GM12878 (cell line): ENCODE data around the gene KRTAP10-9. TPM values are rescaled to one million over a fixed set of nuclear protein-coding genes. Genes with fewer than 3 reads are reported as not detected.
"Not testable (repeated sequence)": the region's sequence is repeated elsewhere in the genome, so short reads cannot be mapped to it uniquely, and the experiment has no call there.

ENCODE experiments used
- ATAC-seq: fragments of 200-7000 bp; cut with Tn5 transposase; 3 replicates; pipeline ENCODE4 v1.9.1; 2020; ENCODE audit warnings: mild to moderate bottlenecking, moderate library complexity
- BruUV-seq: library from RNA; stranded (reverse); fragments of 400-500 nt; replicated peaks from 2 replicates; lab custom pipeline; 2021; lab: Mats Ljungman, UMichigan
- CTCF ChIA-PET: fragments of 300-600 bp; sonication (Branson Sonifier 250); formaldehyde crosslinking; extraction: SDS; loops from one replicate; lab custom pipeline; 2021; ENCODE audit warnings: inconsistent platforms; lab: Yijun Ruan, JAX
- POLR2A ChIA-PET: fragments of 350-600 bp; formaldehyde crosslinking; extraction: SDS; loops from one replicate; lab custom pipeline; 2021; ENCODE audit warnings: inconsistent platforms; lab: Charles Lee
- RAD21 ChIA-PET: fragments of 300-600 bp; sonication (Branson Sonifier 250); formaldehyde crosslinking; loops from one replicate; lab custom pipeline; 2023; ENCODE audit warnings: antibody characterized with exemption; ENCODE audit not compliant: unreplicated experiment; lab: Charles Lee
- SMC1A ChIA-PET: fragments of 300-600 bp; sonication (Branson Sonifier 250); formaldehyde crosslinking; loops from one replicate; lab custom pipeline; 2023; ENCODE audit not compliant: unreplicated experiment, uncharacterized antibody; lab: Charles Lee
- DNase-seq: peaks from one replicate; pipeline ENCODE4 v3.0.0-alpha.2; 2011; ENCODE audit warnings: low read depth, low spot score
- FAIRE-seq: peaks from 3 replicates; lab custom pipeline; 2011; peaks lifted over from hg19 to GRCh38; lab: Jason Lieb, UNC
- H2AFZ ChIP-seq: 2 replicates; pipeline ENCODE4 v1.6.0; 2011; ENCODE audit warnings: low read depth, low read length, control low read depth; ENCODE audit not compliant: control insufficient read depth
- H3K27ac ChIP-seq: 2 replicates; pipeline ENCODE4 v1.5.1; 2011; ENCODE audit warnings: control low read depth; ENCODE audit not compliant: control insufficient read depth, insufficient read depth
- H3K27me3 ChIP-seq, 2 experiments: replicated peaks in 1 of 2; 2 replicates each; pipeline versions ENCODE4 v1.6.0 to v1.6.1; 2011; ENCODE audit warnings: low read length in 1 of 2; ENCODE audit not compliant: control insufficient read depth in 2 of 2, insufficient read depth in 2 of 2
- H3K36me3 ChIP-seq, 2 experiments: 2 replicates each; pipeline ENCODE4 v1.5.1; 2011; ENCODE audit warnings: low read length in 1 of 2; ENCODE audit not compliant: control insufficient read depth in 2 of 2, insufficient read depth in 2 of 2
- H3K4me1 ChIP-seq: 2 replicates; pipeline ENCODE4 v1.6.1; 2011; ENCODE audit warnings: mild to moderate bottlenecking, low read length, moderate library complexity, mixed read lengths; ENCODE audit not compliant: control insufficient read depth, insufficient read depth
- H3K4me2 ChIP-seq: 2 replicates; pipeline ENCODE4 v1.6.0; 2011; ENCODE audit warnings: control low read depth; ENCODE audit not compliant: control insufficient read depth, insufficient read depth
- H3K4me3 ChIP-seq: fragments of 200-600 bp; sonication (generic); 2 replicates; pipeline ENCODE4 v1.5.1; 2016
- H3K79me2 ChIP-seq: 2 replicates; pipeline ENCODE4 v1.6.0; 2011; ENCODE audit warnings: low read length; ENCODE audit not compliant: control insufficient read depth, insufficient read depth
- H3K9ac ChIP-seq: 2 replicates; pipeline ENCODE4 v1.8.0; 2011; ENCODE audit warnings: low read length, control low read depth, mixed read lengths; ENCODE audit not compliant: control insufficient read depth, insufficient read depth
- H3K9me3 ChIP-seq: replicated peaks from 3 replicates; pipeline ENCODE4 v1.5.1; 2011; ENCODE audit warnings: mild to moderate bottlenecking, low read length; ENCODE audit not compliant: control insufficient read depth, insufficient read depth
- H4K20me1 ChIP-seq: 2 replicates; pipeline ENCODE4 v1.6.0; 2011; ENCODE audit not compliant: control insufficient read depth, insufficient read depth
- BRCA1 ChIP-seq: IDR thresholded peaks from 2 replicates; pipeline ENCODE4 v1.6.1; 2011; ENCODE audit warnings: low read depth, low read length, improper control_type of control experiment
- CUX1 ChIP-seq: IDR thresholded peaks from 2 replicates; pipeline ENCODE4 v1.6.1; 2012; ENCODE audit warnings: improper control_type of control experiment, low read depth, low read length; ENCODE audit not compliant: insufficient replicate concordance
- MEF2A ChIP-seq: IDR thresholded peaks from 2 replicates; pipeline ENCODE4 v1.6.1; 2011; ENCODE audit warnings: low read depth, mild to moderate bottlenecking, low read length, moderate library complexity; ENCODE audit not compliant: insufficient read depth
- MTA2 ChIP-seq: fragments of 450-650 bp; IDR thresholded peaks from 2 replicates; pipeline ENCODE4 v1.6.1; 2016; ENCODE audit warnings: low read depth, mild to moderate bottlenecking, moderate library complexity
- MXI1 ChIP-seq: fragments of 150-350 bp; IDR thresholded peaks from 2 replicates; pipeline ENCODE4 v1.6.1; 2011; ENCODE audit warnings: low read depth, mild to moderate bottlenecking, inconsistent platforms, low read length, improper control_type of control experiment
- NFXL1 ChIP-seq: fragments of 450-650 bp; IDR thresholded peaks from 2 replicates; pipeline ENCODE4 v1.6.1; 2017; ENCODE audit warnings: antibody characterized with exemption, mild to moderate bottlenecking, borderline replicate concordance
- PAX5 ChIP-seq: IDR thresholded peaks from 2 replicates; pipeline ENCODE4 v1.6.1; 2011; ENCODE audit warnings: low read depth, low read length, borderline replicate concordance
- SKIL ChIP-seq: fragments of 450-650 bp; IDR thresholded peaks from 2 replicates; pipeline ENCODE4 v1.6.1; 2017; ENCODE audit warnings: mild to moderate bottlenecking, low read depth, inconsistent platforms; ENCODE audit not compliant: poor library complexity, severe bottlenecking
- WGBS: methylation state at CpG from one replicate; pipeline ENCODE4 v1.1.6; 2016; ENCODE audit warnings: low lambda C conversion rate; ENCODE audit not compliant: insufficient replicate concordance, insufficient coverage; ENCODE audit errors: missing lambda C conversion rate; 5-methylcytosine and 5-hydroxymethylcytosine counted together
- in situ Hi-C: fragments of 300-500 bp; cut with MboI; formaldehyde crosslinking; loops from 9 replicates; pipeline ENCODE4 v1.14.3; 2018; ENCODE audit warnings: mixed read lengths
- intact Hi-C: fragments of 100-400 bp; cut with micrococcal nuclease; formaldehyde crosslinking; loops from one replicate; pipeline ENCODE4 v1.14.2; 2022; ENCODE audit not compliant: unreplicated experiment
- polyA plus RNA-seq, 11 experiments: library from polyadenylated mRNA; depleted of rRNA in 4 of 11; unstranded in 6 of 11; stranded (reverse) in 5 of 11; fragments of >200 nt; fragmentation: Nextera tagmentation in 4 of 11; fragmentation: Illumina TruSeq in 1 of 11; extraction: Ambion mirVana in 4 of 11; extraction: Trizol in 1 of 11; gene quantifications; 1 replicate in 1 of 11; 2 replicates in 10 of 11; pipeline versions ENCODE4 v1.2.1 to v1.2.3, GENCODE V29; 2011 to 2016; ENCODE audit warnings: inconsistent platforms in 2 of 11, missing spikeins in 2 of 11, low read depth in 1 of 11
- total RNA-seq, 4 experiments: library from RNA; depleted of rRNA in 3 of 4; stranded (reverse); fragments of >200 nt in 3 of 4; fragmentation: Illumina TruSeq in 1 of 4; extraction: Trizol in 1 of 4; gene quantifications; 2 replicates each; pipeline versions ENCODE4 v1.2.1 to v1.2.3, GENCODE V29; 2013 to 2021

KRTAP10-9 gene
- total and polyA plus RNA-seq, 10 of the 15 experiments (the other 5 are each of a cell fraction or from before 2014, with no cell fraction given): not detected

GRCh38 chr21:44638506-44639330, 11.8 kb downstream of the KRTAP10-9 start:
- SMC1A ChIA-PET, H3K4me2 ChIP-seq, CTCF ChIA-PET, H4K20me1 ChIP-seq, H3K4me3 ChIP-seq, H3K36me3 ChIP-seq, H3K79me2 ChIP-seq, H3K9ac ChIP-seq, FAIRE-seq, ATAC-seq, H3K4me1 ChIP-seq, H3K9me3 ChIP-seq, intact Hi-C loops, H2AFZ ChIP-seq, H3K27ac ChIP-seq, H3K27me3 ChIP-seq, BruUV-seq, DNase-seq, RAD21 ChIA-PET, POLR2A ChIA-PET, in situ Hi-C loops: not testable (repeated sequence)
- 35% methylated on average over 21 of the region's 21 CpGs for WGBS

GRCh38 chr21:44639331-44639655, 12.4 kb downstream of the KRTAP10-9 start:
- H2AFZ ChIP-seq: no peak overlapping the region
- no peak overlapping the region for H3K4me2 ChIP-seq
- no peaks in the 10 kb centered on the region for H3K36me3 ChIP-seq
- H3K79me2 ChIP-seq: no peaks in the 10 kb centered on the region
- no TSS peak for BruUV-seq
- H3K9me3 ChIP-seq: peaks cover 1% of the 10 kb centered on the region; the same call in 1 of the 3 replicates
- H3K9ac ChIP-seq: no peak overlapping the region
- no peak for DNase-seq
- POLR2A ChIA-PET: no interaction called here
- H3K4me1 ChIP-seq: no peaks in the 10 kb centered on the region
- no peaks in the 10 kb centered on the region for H3K27me3 ChIP-seq
- RAD21 ChIA-PET: no interaction called here
- in situ Hi-C loops (no loop called here), intact Hi-C loops (no loop called here)
- no peaks in the 10 kb centered on the region for H4K20me1 ChIP-seq
- no peak for FAIRE-seq
- H3K4me3 ChIP-seq: no peak overlapping the region
- 59% methylated on average over 12 of the region's 12 CpGs for WGBS
- CTCF ChIA-PET: no interaction called here
- SMC1A ChIA-PET: no interaction called here
- no peak overlapping the region for H3K27ac ChIP-seq
- no peak for ATAC-seq
- TF ChIP-seq MXI1 (no peak), PAX5 (no peak), SKIL (no peak), NFXL1 (no peak), CUX1 (no peak), MEF2A (no peak), BRCA1 (no peak), MTA2 (no peak)
